K562 (cell line): ENCODE data around the gene SAPCD1. TPM values are rescaled to one million over a fixed set of nuclear protein-coding genes. Genes with fewer than 3 reads are reported as not detected.

ENCODE experiments used
- ATAC-seq: fragments of 200-7000 bp; cut with Tn5 transposase; 3 replicates; pipeline ENCODE4 v1.9.1; 2020; ENCODE audit warnings: moderate library complexity
- BruUV-seq: library from RNA; stranded (reverse); fragments of 400-500 nt; replicated peaks from 2 replicates; lab custom pipeline; 2021; lab: Mats Ljungman, UMichigan
- CTCF ChIA-PET: fragments of 300-600 bp; formaldehyde crosslinking; extraction: SDS; loops from one replicate; lab custom pipeline; 2021; ENCODE audit warnings: low intra/inter-chr PET ratio; lab: Yijun Ruan, JAX
- POLR2A ChIA-PET: fragments of 300-600, 350-650 bp; sonication (Branson Sonifier 250); formaldehyde crosslinking; extraction: SDS; loops from one replicate; lab custom pipeline; 2021; ENCODE audit warnings: antibody characterized with exemption, inconsistent platforms; lab: Yijun Ruan, JAX
- DNase-seq, 4 experiments: peaks; one replicate each; pipeline versions ENCODE4 v3.0.0 to v3.0.0-alpha.2; 2011 to 2018; ENCODE audit warnings: low spot score in 3 of 4, mixed read lengths in 3 of 4; ENCODE audit errors: extremely low read depth in 1 of 4
- FAIRE-seq: peaks from 2 replicates; lab custom pipeline; 2011; peaks lifted over from hg19 to GRCh38; lab: Jason Lieb, UNC
- H2AFZ ChIP-seq: 2 replicates; pipeline ENCODE4 v1.6.0; 2011; ENCODE audit warnings: low read depth, low read length, control low read depth, inconsistent platforms
- H3K27ac ChIP-seq: fragments of 200-600 bp; 3 replicates; pipeline ENCODE4 v1.8.0; 2011; ENCODE audit warnings: low read depth, mild to moderate bottlenecking, control low read depth, inconsistent platforms, low read length, moderate library complexity, mixed read lengths; ENCODE audit errors: extremely low read depth
- H3K27me3 ChIP-seq, 2 experiments: fragments of 300-600 bp in 1 of 2; 2 replicates in 1 of 2; 3 replicates in 1 of 2; pipeline versions ENCODE4 v1.6.0 to v1.8.0; 2011; ENCODE audit warnings: inconsistent platforms in 2 of 2, low read length in 2 of 2, mild to moderate bottlenecking in 1 of 2, mixed read lengths in 1 of 2, moderate library complexity in 1 of 2; ENCODE audit not compliant: control insufficient read depth in 2 of 2, insufficient read depth in 2 of 2
- H3K36me3 ChIP-seq: fragments of 300-600 bp; 3 replicates; pipeline ENCODE4 v1.8.0; 2011; ENCODE audit warnings: mild to moderate bottlenecking, low read length, inconsistent platforms; ENCODE audit not compliant: control insufficient read depth, insufficient read depth
- H3K4me1 ChIP-seq, 2 experiments: fragments of 200-600 bp in 1 of 2; replicated peaks in 1 of 2; 2 replicates in 1 of 2; 3 replicates in 1 of 2; pipeline versions ENCODE4 v1.5.1 to v1.8.0; 2011; ENCODE audit warnings: inconsistent platforms in 2 of 2, low read length in 2 of 2, mild to moderate bottlenecking in 1 of 2, mixed read lengths in 1 of 2, moderate library complexity in 1 of 2; ENCODE audit not compliant: control insufficient read depth in 2 of 2, insufficient read depth in 2 of 2
- H3K4me2 ChIP-seq: 2 replicates; pipeline ENCODE4 v1.6.1; 2011; ENCODE audit warnings: low read length, control low read depth, inconsistent platforms, mixed read lengths; ENCODE audit not compliant: insufficient read depth
- H3K4me3 ChIP-seq: fragments of 200-600 bp; sonication (generic), shearing (Covaris generic); 2 replicates; pipeline ENCODE4 v1.5.1; 2016; ENCODE audit warnings: control low read depth, inconsistent platforms
- H3K79me2 ChIP-seq: fragments of 200-600 bp; 3 replicates; pipeline ENCODE4 v1.8.0; 2011; ENCODE audit warnings: low read length, inconsistent platforms; ENCODE audit not compliant: control insufficient read depth, insufficient read depth
- H3K9ac ChIP-seq, 2 experiments: 2 replicates each; pipeline versions ENCODE4 v1.6.0 to v1.6.1; 2011; ENCODE audit warnings: low read depth in 2 of 2, low read length in 2 of 2, control low read depth in 1 of 2, inconsistent platforms in 1 of 2, mild to moderate bottlenecking in 1 of 2, mixed read lengths in 1 of 2; ENCODE audit not compliant: insufficient read depth in 1 of 2
- H3K9me1 ChIP-seq: one replicate; pipeline ENCODE4 v1.6.0; 2011; ENCODE audit warnings: inconsistent platforms, mild to moderate bottlenecking, low read length, moderate library complexity; ENCODE audit not compliant: control insufficient read depth, insufficient read depth
- H3K9me3 ChIP-seq: replicated peaks from 2 replicates; pipeline ENCODE4 v1.5.1; 2011; ENCODE audit warnings: low read depth, low read length, inconsistent platforms; ENCODE audit not compliant: control insufficient read depth, insufficient read depth
- H4K20me1 ChIP-seq: replicated peaks from 2 replicates; pipeline ENCODE4 v1.6.1; 2011; ENCODE audit warnings: low read length, inconsistent platforms, mixed read lengths; ENCODE audit not compliant: control insufficient read depth, insufficient read depth
- CHAMP1 ChIP-seq: fragments of 450-650 bp; IDR thresholded peaks from 2 replicates; pipeline ENCODE4 v1.6.1; 2016; ENCODE audit warnings: mild to moderate bottlenecking
- DACH1 ChIP-seq: fragments of 450-650 bp; IDR thresholded peaks from 2 replicates; pipeline ENCODE4 v1.6.1; 2018; ENCODE audit not compliant: partially characterized antibody
- ELF4 ChIP-seq: fragments of 450-650 bp; formaldehyde crosslinking; IDR thresholded peaks from 2 replicates; pipeline ENCODE4 v1.4.0; 2022; ENCODE audit warnings: missing genetic modification characterization
- GTF2E2 ChIP-seq: fragments of 200-800 bp; sonication (Bioruptor generic); IDR thresholded peaks from 2 replicates; pipeline ENCODE4 v1.6.1; 2016; ENCODE audit warnings: missing genetic modification characterization, missing compliant biosample characterization
- MCM2 ChIP-seq: fragments of 450-650 bp; IDR thresholded peaks from 2 replicates; pipeline ENCODE4 v1.6.1; 2017; ENCODE audit warnings: low read depth, mild to moderate bottlenecking
- POU5F1 ChIP-seq: fragments of 150-350 bp; IDR thresholded peaks from 2 replicates; pipeline ENCODE4 v1.6.1; 2014; ENCODE audit warnings: borderline replicate concordance, low read length, low read depth, mild to moderate bottlenecking; ENCODE audit not compliant: partially characterized antibody
- SIN3B ChIP-seq: fragments of 450-650 bp; IDR thresholded peaks from 2 replicates; pipeline ENCODE4 v1.6.1; 2017; ENCODE audit warnings: low read depth, mild to moderate bottlenecking, moderate library complexity
- ZNF639 ChIP-seq, 2 experiments: fragments of 200-800 bp in 1 of 2; sonication (Bioruptor generic) in 1 of 2; sonication (generic) in 1 of 2; formaldehyde crosslinking in 1 of 2; IDR thresholded peaks in 1 of 2; conservative IDR thresholded peaks in 1 of 2; 2 replicates each; pipeline versions ENCODE4 v1.5.0 to v1.6.1; 2016 to 2020; ENCODE audit warnings: missing compliant biosample characterization in 1 of 2, missing genetic modification characterization in 1 of 2, missing genetic modification reagents in 1 of 2
- WGBS: fragments of 100-300 bp; shearing (Covaris generic); methylation state at CpG from one replicate; pipeline ENCODE4 v1.1.6; 2016; ENCODE audit warnings: low coverage, mixed read lengths; ENCODE audit not compliant: insufficient coverage; ENCODE audit errors: missing lambda C conversion rate; 5-methylcytosine and 5-hydroxymethylcytosine counted together
- in situ Hi-C: fragments of 300-500 bp; cut with MboI; formaldehyde crosslinking; loops from 4 replicates; pipeline ENCODE4 v1.15.0; 2018; ENCODE audit warnings: inconsistent platforms, mixed read lengths
- intact Hi-C: fragments of 100-400 bp; cut with micrococcal nuclease; formaldehyde crosslinking; loops from 2 replicates; pipeline ENCODE4 v1.14.2; 2022
- polyA plus RNA-seq, 8 experiments: library from polyadenylated mRNA; depleted of rRNA in 4 of 8; stranded (reverse) in 5 of 8; unstranded in 3 of 8; fragments of >200 nt; fragmentation: Nextera tagmentation in 2 of 8; fragmentation: Illumina TruSeq in 1 of 8; extraction: Ambion mirVana in 2 of 8; extraction: Trizol in 1 of 8; gene quantifications; 2 replicates each; pipeline versions ENCODE4 v1.2.1 to v1.2.3, GENCODE V29; 2011 to 2014; ENCODE audit warnings: inconsistent platforms in 1 of 8, missing spikeins in 1 of 8
- total RNA-seq, 7 experiments: library from RNA; depleted of rRNA in 6 of 7; stranded (reverse); fragments of >200 nt in 6 of 7; fragmentation: Illumina TruSeq in 2 of 7; extraction: Trizol in 2 of 7; gene quantifications; 2 replicates each; pipeline versions ENCODE4 v1.2.1 to v1.2.3, GENCODE V29; 2011 to 2021; ENCODE audit warnings: low replicate concordance in 1 of 7
- TF ChIP-seq, protein P1 (sequence below): fragments of 200-400 bp; formaldehyde crosslinking; IDR thresholded peaks from 2 replicates; pipeline ENCODE4 v1.6.1; 2017; ENCODE audit warnings: mild to moderate bottlenecking, low read depth, low read length, moderate library complexity

The SAPCD1 gene
- total and polyA plus RNA-seq, 9 of the 15 experiments (the other 6 are each of a cell fraction or from before 2014, with no cell fraction given): 2.6 to 30.2 (median 7.4) TPM

GRCh38 chr6:31764198-31764597 lies 1.7 kb downstream of the SAPCD1 start:
- Histone ChIP-seq H3K4me2 (no peak overlapping the region), H3K79me2 (no peaks in the 10 kb centered on the region), H3K9me3 (no peaks in the 10 kb centered on the region), H3K9ac (peak overlapping the region in 1 of 2 experiments; percentile 12; a peak in 1 of 4 replicates), H3K27ac (no peak overlapping the region), H3K36me3 (peaks cover 49% of the 10 kb centered on the region), H3K4me1 (peaks cover 5 to 30% of the 10 kb centered on the region in 2 experiments; a peak in 4 of 5 replicates), H4K20me1 (no peaks in the 10 kb centered on the region), H3K9me1 (no peaks in the 10 kb centered on the region), H3K4me3 (no peak overlapping the region), H3K27me3 (no peaks in the 10 kb centered on the region), H2AFZ (no peak overlapping the region)
- in situ Hi-C loops: no loop called here
- ChIA-PET CTCF (no interaction called here), POLR2A (interaction anchor here (0.6 to 4.6 kb wide), 10 partner anchors 8 to 100 kb away, joined by 3 to 29 read pairs (median 4); partner anchors contain the start of genes CLIC1, GPANK1 and MSH5)
- intact Hi-C loops: no loop called here
- TF ChIP-seq ZNF639 (CRISPR knock-in tag; conservative IDR thresholded peaks at IDR 0.05 in 1 of 2, IDR thresholded peaks at IDR 0.05 in 1 of 2): no peak
- TF ChIP-seq, protein P1, sequence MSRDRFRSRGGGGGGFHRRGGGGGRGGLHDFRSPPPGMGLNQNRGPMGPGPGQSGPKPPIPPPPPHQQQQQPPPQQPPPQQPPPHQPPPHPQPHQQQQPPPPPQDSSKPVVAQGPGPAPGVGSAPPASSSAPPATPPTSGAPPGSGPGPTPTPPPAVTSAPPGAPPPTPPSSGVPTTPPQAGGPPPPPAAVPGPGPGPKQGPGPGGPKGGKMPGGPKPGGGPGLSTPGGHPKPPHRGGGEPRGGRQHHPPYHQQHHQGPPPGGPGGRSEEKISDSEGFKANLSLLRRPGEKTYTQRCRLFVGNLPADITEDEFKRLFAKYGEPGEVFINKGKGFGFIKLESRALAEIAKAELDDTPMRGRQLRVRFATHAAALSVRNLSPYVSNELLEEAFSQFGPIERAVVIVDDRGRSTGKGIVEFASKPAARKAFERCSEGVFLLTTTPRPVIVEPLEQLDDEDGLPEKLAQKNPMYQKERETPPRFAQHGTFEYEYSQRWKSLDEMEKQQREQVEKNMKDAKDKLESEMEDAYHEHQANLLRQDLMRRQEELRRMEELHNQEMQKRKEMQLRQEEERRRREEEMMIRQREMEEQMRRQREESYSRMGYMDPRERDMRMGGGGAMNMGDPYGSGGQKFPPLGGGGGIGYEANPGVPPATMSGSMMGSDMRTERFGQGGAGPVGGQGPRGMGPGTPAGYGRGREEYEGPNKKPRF: no peak
- TF ChIP-seq CHAMP1: no peak
- TF ChIP-seq DACH1: no peak
- TF ChIP-seq POU5F1: no peak
- TF ChIP-seq GTF2E2 (tag): no peak
- no peak for TF ChIP-seq MCM2
- no peak for TF ChIP-seq SIN3B
- no peak for TF ChIP-seq ELF4
- FAIRE-seq (no peak), ATAC-seq (peak; percentile 28), DNase-seq (peak in 2 of 4 experiments; percentile 66 to 79)
- TSS peak; percentile 37 for BruUV-seq
- WGBS: 34% methylated on average over 4 of the region's 4 CpGs
